ENCODE measurements around the gene OR2T35. TPM values are rescaled to one million over a fixed set of nuclear protein-coding genes. Genes with fewer than 3 reads are reported as not detected.

OR2T35 gene

DNA sequence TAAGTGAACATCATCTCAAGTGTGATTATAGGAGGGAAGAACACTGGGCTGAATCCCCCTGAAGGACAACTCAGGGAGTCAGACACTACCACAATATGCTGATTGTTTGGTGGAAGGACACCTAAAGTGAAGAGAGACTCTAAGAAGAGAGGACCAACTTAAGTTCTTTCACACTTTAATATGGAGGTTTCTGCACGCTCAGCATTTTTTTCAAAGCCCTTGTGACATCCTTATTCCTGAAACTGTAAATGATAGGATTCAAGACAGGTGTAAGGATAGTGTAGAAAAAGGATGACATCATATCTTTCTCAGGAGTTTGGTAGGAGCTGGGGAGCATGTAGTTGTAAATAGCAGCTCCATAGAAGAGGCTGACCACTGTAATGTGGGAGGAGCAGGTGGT is 52.4 kb downstream of the OR2T35 start:
- 60% methylated on average over 1 of the region's 1 CpG for WGBS
- H3K4me1 ChIP-seq (ENCODE audit: control insufficient read depth, insufficient read depth, low read depth, low read length): no peaks in the 10 kb centered on the region
- no peak overlapping the region for H3K18ac ChIP-seq (ENCODE audit: low read depth in 1 of 2, low read length in 2 of 2)
- H2AFZ ChIP-seq (ENCODE audit: low read depth, low read length): no peak overlapping the region
- H4K8ac ChIP-seq (ENCODE audit: low read length): no peak overlapping the region
- peaks cover 12% of the 10 kb centered on the region for H3K9me3 ChIP-seq (ENCODE audit: control insufficient read depth, low read length)
- H3K9ac ChIP-seq (ENCODE audit: low read length): no peak overlapping the region
- H3K4me2 ChIP-seq (ENCODE audit: low read length, poor library complexity, severe bottlenecking): no peak overlapping the region
- no peak overlapping the region for H3K27ac ChIP-seq (ENCODE audit: low read length, poor library complexity, severe bottlenecking)
- no peak overlapping the region for H2BK5ac ChIP-seq (ENCODE audit: low read depth, low read length, poor library complexity, severe bottlenecking)
- no peaks in the 10 kb centered on the region for H3K27me3 ChIP-seq (ENCODE audit: control insufficient read depth in 1 of 2, insufficient read depth in 1 of 2, low read length in 2 of 2)
- no peak overlapping the region for H3K4me3 ChIP-seq (ENCODE audit: insufficient read depth in 1 of 2, low read depth in 1 of 2, low read length in 2 of 2)
- no peak overlapping the region for H3K14ac ChIP-seq (ENCODE audit: low read length in 2 of 2)
- DNase-seq: no peak
- H2AK5ac ChIP-seq (ENCODE audit: low read length, severe bottlenecking): no peak overlapping the region
- H2BK12ac ChIP-seq (ENCODE audit: low read length in 2 of 2): no peak overlapping the region
- no peak overlapping the region for H3K23ac ChIP-seq (ENCODE audit: low read length in 2 of 2)
- no peak overlapping the region for H3K4ac ChIP-seq (ENCODE audit: low read depth in 1 of 2, low read length in 2 of 2)
- H4K91ac ChIP-seq (ENCODE audit: low read length): no peak overlapping the region
- H2BK15ac ChIP-seq (ENCODE audit: low read depth, poor library complexity, severe bottlenecking): no peak overlapping the region
- H2BK120ac ChIP-seq (ENCODE audit: low read depth, low read length): no peak overlapping the region
- H3K79me1 ChIP-seq (replicated peaks; ENCODE audit: low read length, poor library complexity, severe bottlenecking): no peaks in the 10 kb centered on the region
- H3K36me3 ChIP-seq (ENCODE audit: control insufficient read depth in 1 of 2, insufficient read depth in 2 of 2, low read depth in 1 of 2, low read length in 2 of 2): no peaks in the 10 kb centered on the region

DNA sequence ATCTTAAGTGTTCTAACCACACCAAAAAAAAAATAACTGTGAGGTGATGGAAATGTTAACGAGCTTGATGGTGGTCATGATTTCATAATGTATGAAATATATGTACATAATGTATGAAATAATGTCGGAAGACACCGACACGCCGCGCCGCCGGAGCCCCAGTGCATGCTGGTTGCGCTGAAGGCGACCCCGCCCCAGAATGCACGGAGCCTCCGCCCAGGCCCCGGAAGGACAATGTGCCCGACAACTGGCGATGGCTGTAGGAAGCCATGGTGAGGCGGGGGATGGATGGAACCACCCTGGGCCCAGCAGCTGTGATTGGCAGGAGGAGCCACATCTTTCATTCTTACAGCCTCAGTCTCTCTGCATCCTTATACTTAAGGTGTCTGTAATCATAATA is 55.0 kb downstream of the OR2T35 start:
- Histone ChIP-seq H2AK5ac (ENCODE audit: low read length, severe bottlenecking) (no peak overlapping the region), H3K18ac (ENCODE audit: low read depth in 1 of 2, low read length in 2 of 2) (no peak overlapping the region), H2BK15ac (ENCODE audit: low read depth, poor library complexity, severe bottlenecking) (no peak overlapping the region), H3K9me3 (ENCODE audit: control insufficient read depth, low read length) (peaks cover 14% of the 10 kb centered on the region), H3K36me3 (ENCODE audit: control insufficient read depth in 1 of 2, insufficient read depth in 2 of 2, low read depth in 1 of 2, low read length in 2 of 2) (no peaks in the 10 kb centered on the region), H3K4ac (ENCODE audit: low read depth in 1 of 2, low read length in 2 of 2) (no peak overlapping the region), H2AFZ (ENCODE audit: low read depth, low read length) (no peak overlapping the region), H3K4me3 (ENCODE audit: insufficient read depth in 1 of 2, low read depth in 1 of 2, low read length in 2 of 2) (no peak overlapping the region), H3K14ac (ENCODE audit: low read length in 2 of 2) (no peak overlapping the region), H2BK12ac (ENCODE audit: low read length in 2 of 2) (no peak overlapping the region), H3K79me1 (replicated peaks; ENCODE audit: low read length, poor library complexity, severe bottlenecking) (no peaks in the 10 kb centered on the region), H2BK120ac (ENCODE audit: low read depth, low read length) (no peak overlapping the region), H3K4me1 (ENCODE audit: control insufficient read depth, insufficient read depth, low read depth, low read length) (no peaks in the 10 kb centered on the region), H3K23ac (ENCODE audit: low read length in 2 of 2) (no peak overlapping the region), H3K4me2 (ENCODE audit: low read length, poor library complexity, severe bottlenecking) (no peak overlapping the region), H4K91ac (ENCODE audit: low read length) (peak overlapping the region; percentile 61), H4K8ac (ENCODE audit: low read length) (no peak overlapping the region), H3K27ac (ENCODE audit: low read length, poor library complexity, severe bottlenecking) (no peak overlapping the region), H2BK5ac (ENCODE audit: low read depth, low read length, poor library complexity, severe bottlenecking) (no peak overlapping the region), H3K9ac (ENCODE audit: low read length) (no peak overlapping the region), H3K27me3 (ENCODE audit: control insufficient read depth in 1 of 2, insufficient read depth in 1 of 2, low read length in 2 of 2) (no peaks in the 10 kb centered on the region)
- WGBS: 90% methylated on average over 16 of the region's 17 CpGs
- no peak for DNase-seq

DNA sequence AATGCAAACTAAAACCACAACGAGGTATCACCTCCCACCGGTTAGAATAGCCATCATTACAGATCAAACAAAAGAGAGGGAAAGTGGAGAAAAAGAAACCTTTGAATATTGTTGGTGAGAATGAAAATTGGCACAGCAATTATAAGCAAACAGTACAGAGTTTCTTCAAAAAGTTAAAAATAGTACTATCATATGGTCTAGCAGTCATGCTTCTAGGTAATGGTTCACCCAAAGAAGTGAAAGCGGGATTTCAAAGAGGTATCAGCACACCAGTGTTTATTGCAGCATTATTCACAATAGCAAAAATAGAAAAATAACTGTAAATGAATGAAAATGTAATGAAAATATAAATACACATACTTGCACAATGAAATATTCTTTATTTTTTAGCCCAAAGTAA is 55.7 kb downstream of the OR2T35 start:
- Histone ChIP-seq H2BK5ac (ENCODE audit: low read depth, low read length, poor library complexity, severe bottlenecking) (no peak overlapping the region), H2BK120ac (ENCODE audit: low read depth, low read length) (no peak overlapping the region), H3K9ac (ENCODE audit: low read length) (no peak overlapping the region), H2AFZ (ENCODE audit: low read depth, low read length) (no peak overlapping the region), H3K36me3 (ENCODE audit: control insufficient read depth in 1 of 2, insufficient read depth in 2 of 2, low read depth in 1 of 2, low read length in 2 of 2) (no peaks in the 10 kb centered on the region), H3K23ac (ENCODE audit: low read length in 2 of 2) (no peak overlapping the region), H3K18ac (ENCODE audit: low read depth in 1 of 2, low read length in 2 of 2) (no peak overlapping the region), H3K79me1 (replicated peaks; ENCODE audit: low read length, poor library complexity, severe bottlenecking) (no peaks in the 10 kb centered on the region), H2BK15ac (ENCODE audit: low read depth, poor library complexity, severe bottlenecking) (no peak overlapping the region), H3K14ac (ENCODE audit: low read length in 2 of 2) (no peak overlapping the region), H3K4me1 (ENCODE audit: control insufficient read depth, insufficient read depth, low read depth, low read length) (no peaks in the 10 kb centered on the region), H2BK12ac (ENCODE audit: low read length in 2 of 2) (no peak overlapping the region), H3K4me2 (ENCODE audit: low read length, poor library complexity, severe bottlenecking) (no peak overlapping the region), H4K8ac (ENCODE audit: low read length) (no peak overlapping the region), H3K4me3 (ENCODE audit: insufficient read depth in 1 of 2, low read depth in 1 of 2, low read length in 2 of 2) (no peak overlapping the region), H3K27ac (ENCODE audit: low read length, poor library complexity, severe bottlenecking) (no peak overlapping the region), H4K91ac (ENCODE audit: low read length) (no peak overlapping the region), H3K27me3 (ENCODE audit: control insufficient read depth in 1 of 2, insufficient read depth in 1 of 2, low read length in 2 of 2) (no peaks in the 10 kb centered on the region), H2AK5ac (ENCODE audit: low read length, severe bottlenecking) (no peak overlapping the region), H3K9me3 (ENCODE audit: control insufficient read depth, low read length) (peaks cover 14% of the 10 kb centered on the region), H3K4ac (ENCODE audit: low read depth in 1 of 2, low read length in 2 of 2) (no peak overlapping the region)
- WGBS: no CpG with 5 or more reads among the region's 3 CpGs
- DNase-seq: no peak

Small RNA genes lying within 50 kb of the gene (small RNA-seq; reads per million reads assigned to genes)
- not detected for gene RF00019 (ENCODE audit: low read depth)
